NCI-H510A treated with DMSO at 0.1 percent for 48 hours (cell line): ENCODE measurements around the gene RNF215.

Experiments
- DNase-seq: peaks from one replicate; lab custom pipeline; 2025; lab: John Stamatoyannopoulos, UW

RNF215 gene

GRCh38 chr22:30332551-30332950 lies 54.7 kb downstream of the RNF215 start:
- DNase-seq: no peak
